ENCODE results near the gene BAZ1B. TPM values are rescaled to one million over a fixed set of nuclear protein-coding genes. Genes with fewer than 3 reads are reported as not detected.

BAZ1B gene
- total and polyA plus RNA-seq, 9 of the 15 experiments (the other 6 are each of a cell fraction or from before 2014, with no cell fraction given) = 15.0 to 134 (median 79.5) TPM

DNA sequence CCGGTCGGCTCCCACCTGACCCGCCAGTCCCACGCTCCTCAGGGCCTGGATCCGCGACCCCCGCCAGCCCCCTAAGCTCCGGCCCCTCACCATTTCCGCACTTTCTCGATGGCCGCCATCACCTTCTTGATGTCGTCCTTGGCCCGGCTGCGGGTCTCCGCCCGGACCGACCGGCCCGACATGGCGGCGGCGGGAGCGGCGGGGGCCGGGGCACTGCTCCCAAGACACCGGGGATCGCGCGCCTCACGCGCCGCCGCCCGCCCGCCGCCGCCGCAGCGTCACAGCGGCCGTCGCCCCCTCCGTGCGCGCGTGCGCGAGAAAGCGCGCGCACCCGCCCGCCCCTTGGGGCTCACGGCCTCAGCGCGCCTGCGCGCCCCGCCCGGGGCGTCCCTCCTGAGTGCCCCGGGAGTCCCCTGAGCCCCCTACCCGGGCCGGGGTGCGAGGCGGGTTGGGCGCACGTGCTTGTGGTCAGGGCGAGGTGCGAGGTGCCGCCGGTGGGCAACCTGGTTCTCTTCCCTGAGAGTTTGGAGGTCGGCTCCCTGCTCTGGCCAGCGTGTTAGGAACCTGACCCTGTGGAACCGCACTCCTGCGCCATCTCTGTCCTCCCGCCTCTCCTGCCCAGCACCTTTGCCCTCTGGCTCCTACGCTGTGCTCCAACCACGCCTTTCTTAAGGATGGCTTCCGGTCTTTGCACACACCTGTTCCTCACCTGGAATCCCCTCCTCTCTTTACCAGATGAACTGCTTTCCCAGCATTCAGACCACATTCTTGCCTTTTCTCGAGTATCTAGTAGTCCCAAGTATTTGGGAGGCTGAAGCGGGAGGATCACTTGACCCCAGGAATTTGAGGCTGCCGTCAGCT is 35.5 kb upstream of the BAZ1B start, which contains the start of gene BCL7B (continued):
- TF ChIP-seq, protein P1, sequence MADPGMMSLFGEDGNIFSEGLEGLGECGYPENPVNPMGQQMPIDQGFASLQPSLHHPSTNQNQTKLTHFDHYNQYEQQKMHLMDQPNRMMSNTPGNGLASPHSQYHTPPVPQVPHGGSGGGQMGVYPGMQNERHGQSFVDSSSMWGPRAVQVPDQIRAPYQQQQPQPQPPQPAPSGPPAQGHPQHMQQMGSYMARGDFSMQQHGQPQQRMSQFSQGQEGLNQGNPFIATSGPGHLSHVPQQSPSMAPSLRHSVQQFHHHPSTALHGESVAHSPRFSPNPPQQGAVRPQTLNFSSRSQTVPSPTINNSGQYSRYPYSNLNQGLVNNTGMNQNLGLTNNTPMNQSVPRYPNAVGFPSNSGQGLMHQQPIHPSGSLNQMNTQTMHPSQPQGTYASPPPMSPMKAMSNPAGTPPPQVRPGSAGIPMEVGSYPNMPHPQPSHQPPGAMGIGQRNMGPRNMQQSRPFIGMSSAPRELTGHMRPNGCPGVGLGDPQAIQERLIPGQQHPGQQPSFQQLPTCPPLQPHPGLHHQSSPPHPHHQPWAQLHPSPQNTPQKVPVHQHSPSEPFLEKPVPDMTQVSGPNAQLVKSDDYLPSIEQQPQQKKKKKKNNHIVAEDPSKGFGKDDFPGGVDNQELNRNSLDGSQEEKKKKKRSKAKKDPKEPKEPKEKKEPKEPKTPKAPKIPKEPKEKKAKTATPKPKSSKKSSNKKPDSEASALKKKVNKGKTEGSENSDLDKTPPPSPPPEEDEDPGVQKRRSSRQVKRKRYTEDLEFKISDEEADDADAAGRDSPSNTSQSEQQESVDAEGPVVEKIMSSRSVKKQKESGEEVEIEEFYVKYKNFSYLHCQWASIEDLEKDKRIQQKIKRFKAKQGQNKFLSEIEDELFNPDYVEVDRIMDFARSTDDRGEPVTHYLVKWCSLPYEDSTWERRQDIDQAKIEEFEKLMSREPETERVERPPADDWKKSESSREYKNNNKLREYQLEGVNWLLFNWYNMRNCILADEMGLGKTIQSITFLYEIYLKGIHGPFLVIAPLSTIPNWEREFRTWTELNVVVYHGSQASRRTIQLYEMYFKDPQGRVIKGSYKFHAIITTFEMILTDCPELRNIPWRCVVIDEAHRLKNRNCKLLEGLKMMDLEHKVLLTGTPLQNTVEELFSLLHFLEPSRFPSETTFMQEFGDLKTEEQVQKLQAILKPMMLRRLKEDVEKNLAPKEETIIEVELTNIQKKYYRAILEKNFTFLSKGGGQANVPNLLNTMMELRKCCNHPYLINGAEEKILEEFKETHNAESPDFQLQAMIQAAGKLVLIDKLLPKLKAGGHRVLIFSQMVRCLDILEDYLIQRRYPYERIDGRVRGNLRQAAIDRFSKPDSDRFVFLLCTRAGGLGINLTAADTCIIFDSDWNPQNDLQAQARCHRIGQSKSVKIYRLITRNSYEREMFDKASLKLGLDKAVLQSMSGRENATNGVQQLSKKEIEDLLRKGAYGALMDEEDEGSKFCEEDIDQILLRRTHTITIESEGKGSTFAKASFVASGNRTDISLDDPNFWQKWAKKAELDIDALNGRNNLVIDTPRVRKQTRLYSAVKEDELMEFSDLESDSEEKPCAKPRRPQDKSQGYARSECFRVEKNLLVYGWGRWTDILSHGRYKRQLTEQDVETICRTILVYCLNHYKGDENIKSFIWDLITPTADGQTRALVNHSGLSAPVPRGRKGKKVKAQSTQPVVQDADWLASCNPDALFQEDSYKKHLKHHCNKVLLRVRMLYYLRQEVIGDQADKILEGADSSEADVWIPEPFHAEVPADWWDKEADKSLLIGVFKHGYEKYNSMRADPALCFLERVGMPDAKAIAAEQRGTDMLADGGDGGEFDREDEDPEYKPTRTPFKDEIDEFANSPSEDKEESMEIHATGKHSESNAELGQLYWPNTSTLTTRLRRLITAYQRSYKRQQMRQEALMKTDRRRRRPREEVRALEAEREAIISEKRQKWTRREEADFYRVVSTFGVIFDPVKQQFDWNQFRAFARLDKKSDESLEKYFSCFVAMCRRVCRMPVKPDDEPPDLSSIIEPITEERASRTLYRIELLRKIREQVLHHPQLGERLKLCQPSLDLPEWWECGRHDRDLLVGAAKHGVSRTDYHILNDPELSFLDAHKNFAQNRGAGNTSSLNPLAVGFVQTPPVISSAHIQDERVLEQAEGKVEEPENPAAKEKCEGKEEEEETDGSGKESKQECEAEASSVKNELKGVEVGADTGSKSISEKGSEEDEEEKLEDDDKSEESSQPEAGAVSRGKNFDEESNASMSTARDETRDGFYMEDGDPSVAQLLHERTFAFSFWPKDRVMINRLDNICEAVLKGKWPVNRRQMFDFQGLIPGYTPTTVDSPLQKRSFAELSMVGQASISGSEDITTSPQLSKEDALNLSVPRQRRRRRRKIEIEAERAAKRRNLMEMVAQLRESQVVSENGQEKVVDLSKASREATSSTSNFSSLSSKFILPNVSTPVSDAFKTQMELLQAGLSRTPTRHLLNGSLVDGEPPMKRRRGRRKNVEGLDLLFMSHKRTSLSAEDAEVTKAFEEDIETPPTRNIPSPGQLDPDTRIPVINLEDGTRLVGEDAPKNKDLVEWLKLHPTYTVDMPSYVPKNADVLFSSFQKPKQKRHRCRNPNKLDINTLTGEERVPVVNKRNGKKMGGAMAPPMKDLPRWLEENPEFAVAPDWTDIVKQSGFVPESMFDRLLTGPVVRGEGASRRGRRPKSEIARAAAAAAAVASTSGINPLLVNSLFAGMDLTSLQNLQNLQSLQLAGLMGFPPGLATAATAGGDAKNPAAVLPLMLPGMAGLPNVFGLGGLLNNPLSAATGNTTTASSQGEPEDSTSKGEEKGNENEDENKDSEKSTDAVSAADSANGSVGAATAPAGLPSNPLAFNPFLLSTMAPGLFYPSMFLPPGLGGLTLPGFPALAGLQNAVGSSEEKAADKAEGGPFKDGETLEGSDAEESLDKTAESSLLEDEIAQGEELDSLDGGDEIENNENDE (IDR thresholded peaks at IDR 0.05; ENCODE audit: low read depth, low read length) = no peak
- TF ChIP-seq, protein P2, sequence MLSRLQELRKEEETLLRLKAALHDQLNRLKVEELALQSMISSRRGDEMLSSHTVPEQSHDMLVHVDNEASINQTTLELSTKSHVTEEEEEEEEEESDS (CRISPR knock-in tag; IDR thresholded peaks at IDR 0.05) = no peak
- no peak for TF ChIP-seq ZNF444 (CRISPR knock-in tag; IDR thresholded peaks at IDR 0.05)
- TF ChIP-seq, protein P3, sequence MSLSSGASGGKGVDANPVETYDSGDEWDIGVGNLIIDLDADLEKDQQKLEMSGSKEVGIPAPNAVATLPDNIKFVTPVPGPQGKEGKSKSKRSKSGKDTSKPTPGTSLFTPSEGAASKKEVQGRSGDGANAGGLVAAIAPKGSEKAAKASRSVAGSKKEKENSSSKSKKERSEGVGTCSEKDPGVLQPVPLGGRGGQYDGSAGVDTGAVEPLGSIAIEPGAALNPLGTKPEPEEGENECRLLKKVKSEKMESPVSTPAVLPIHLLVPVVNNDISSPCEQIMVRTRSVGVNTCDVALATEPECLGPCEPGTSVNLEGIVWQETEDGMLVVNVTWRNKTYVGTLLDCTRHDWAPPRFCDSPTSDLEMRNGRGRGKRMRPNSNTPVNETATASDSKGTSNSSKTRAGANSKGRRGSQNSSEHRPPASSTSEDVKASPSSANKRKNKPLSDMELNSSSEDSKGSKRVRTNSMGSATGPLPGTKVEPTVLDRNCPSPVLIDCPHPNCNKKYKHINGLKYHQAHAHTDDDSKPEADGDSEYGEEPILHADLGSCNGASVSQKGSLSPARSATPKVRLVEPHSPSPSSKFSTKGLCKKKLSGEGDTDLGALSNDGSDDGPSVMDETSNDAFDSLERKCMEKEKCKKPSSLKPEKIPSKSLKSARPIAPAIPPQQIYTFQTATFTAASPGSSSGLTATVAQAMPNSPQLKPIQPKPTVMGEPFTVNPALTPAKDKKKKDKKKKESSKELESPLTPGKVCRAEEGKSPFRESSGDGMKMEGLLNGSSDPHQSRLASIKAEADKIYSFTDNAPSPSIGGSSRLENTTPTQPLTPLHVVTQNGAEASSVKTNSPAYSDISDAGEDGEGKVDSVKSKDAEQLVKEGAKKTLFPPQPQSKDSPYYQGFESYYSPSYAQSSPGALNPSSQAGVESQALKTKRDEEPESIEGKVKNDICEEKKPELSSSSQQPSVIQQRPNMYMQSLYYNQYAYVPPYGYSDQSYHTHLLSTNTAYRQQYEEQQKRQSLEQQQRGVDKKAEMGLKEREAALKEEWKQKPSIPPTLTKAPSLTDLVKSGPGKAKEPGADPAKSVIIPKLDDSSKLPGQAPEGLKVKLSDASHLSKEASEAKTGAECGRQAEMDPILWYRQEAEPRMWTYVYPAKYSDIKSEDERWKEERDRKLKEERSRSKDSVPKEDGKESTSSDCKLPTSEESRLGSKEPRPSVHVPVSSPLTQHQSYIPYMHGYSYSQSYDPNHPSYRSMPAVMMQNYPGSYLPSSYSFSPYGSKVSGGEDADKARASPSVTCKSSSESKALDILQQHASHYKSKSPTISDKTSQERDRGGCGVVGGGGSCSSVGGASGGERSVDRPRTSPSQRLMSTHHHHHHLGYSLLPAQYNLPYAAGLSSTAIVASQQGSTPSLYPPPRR (CRISPR knock-in tag; IDR thresholded peaks at IDR 0.05; ENCODE audit: borderline replicate concordance) = peak; percentile 57; the same call in 1 of the 2 replicates
- TF ChIP-seq MYC (IDR thresholded peaks at IDR 0.05; ENCODE audit: low read depth, low read length) = no peak; the same call in 1 of the 2 replicates
- TF ChIP-seq MYC (CRISPR knock-in tag; IDR thresholded peaks at IDR 0.05; ENCODE audit: borderline replicate concordance, low read depth) = no peak; the same call in 1 of the 2 replicates
- TF ChIP-seq ZNF143 (CRISPR knock-in tag; IDR thresholded peaks at IDR 0.05) = no peak; the same call in 1 of the 2 replicates
- no peak for TF ChIP-seq PTBP1 (IDR thresholded peaks at IDR 0.05; ENCODE audit: low read depth, low read length)
